D721Med (cell line): ENCODE data around the gene CCNY.

Source experiments
- DNase-seq: peaks from one replicate; pipeline ENCODE4 v3.0.0; 2011; ENCODE audit warnings: low spot score; ENCODE audit not compliant: insufficient read length
- FAIRE-seq: peaks from 2 replicates; lab custom pipeline; 2011; peaks lifted over from hg19 to GRCh38; lab: Jason Lieb, UNC
- CTCF ChIP-seq: IDR thresholded peaks from 2 replicates; pipeline ENCODE4 v1.5.1; 2012; ENCODE audit warnings: mild to moderate bottlenecking, control low read depth; ENCODE audit not compliant: insufficient read depth; ENCODE audit errors: missing control alignments

Gene CCNY

GRCh38 chr10:35355971-35356724 is 19.8 kb downstream of the CCNY start:
- TF ChIP-seq CTCF = no peak
- DNase-seq (no peak), FAIRE-seq (no peak)

- no peak for TF ChIP-seq CTCF
- no peak for DNase-seq
- FAIRE-seq = no peak
These were observed 20.4 kb downstream of the CCNY start for GRCh38 chr10:35356725-35357092.

- TF ChIP-seq CTCF = no peak
- DNase-seq = no peak
- FAIRE-seq = no peak
These were observed 22.7 kb downstream of the CCNY start for GRCh38 chr10:35359056-35359455.

GRCh38 chr10:35359873-35360272 is 23.6 kb downstream of the CCNY start:
- DNase-seq = no peak
- TF ChIP-seq CTCF = no peak
- FAIRE-seq = no peak

- no peak for FAIRE-seq
- DNase-seq = no peak
- no peak for TF ChIP-seq CTCF
These were observed 26.5 kb downstream of the CCNY start for GRCh38 chr10:35362701-35363350.

- DNase-seq (no peak), FAIRE-seq (no peak)
- no peak for TF ChIP-seq CTCF
These were observed 27.3 kb downstream of the CCNY start for GRCh38 chr10:35363587-35363986.

GRCh38 chr10:35364808-35365207 is 28.5 kb downstream of the CCNY start:
- FAIRE-seq = peak; percentile 21

More at GRCh38 chr10:35364808-35365207, 28.5 kb downstream of the CCNY start:
- TF ChIP-seq CTCF = no peak
- no peak for DNase-seq
